Measurements from ENCODE around the gene SORCS2.

DNA sequence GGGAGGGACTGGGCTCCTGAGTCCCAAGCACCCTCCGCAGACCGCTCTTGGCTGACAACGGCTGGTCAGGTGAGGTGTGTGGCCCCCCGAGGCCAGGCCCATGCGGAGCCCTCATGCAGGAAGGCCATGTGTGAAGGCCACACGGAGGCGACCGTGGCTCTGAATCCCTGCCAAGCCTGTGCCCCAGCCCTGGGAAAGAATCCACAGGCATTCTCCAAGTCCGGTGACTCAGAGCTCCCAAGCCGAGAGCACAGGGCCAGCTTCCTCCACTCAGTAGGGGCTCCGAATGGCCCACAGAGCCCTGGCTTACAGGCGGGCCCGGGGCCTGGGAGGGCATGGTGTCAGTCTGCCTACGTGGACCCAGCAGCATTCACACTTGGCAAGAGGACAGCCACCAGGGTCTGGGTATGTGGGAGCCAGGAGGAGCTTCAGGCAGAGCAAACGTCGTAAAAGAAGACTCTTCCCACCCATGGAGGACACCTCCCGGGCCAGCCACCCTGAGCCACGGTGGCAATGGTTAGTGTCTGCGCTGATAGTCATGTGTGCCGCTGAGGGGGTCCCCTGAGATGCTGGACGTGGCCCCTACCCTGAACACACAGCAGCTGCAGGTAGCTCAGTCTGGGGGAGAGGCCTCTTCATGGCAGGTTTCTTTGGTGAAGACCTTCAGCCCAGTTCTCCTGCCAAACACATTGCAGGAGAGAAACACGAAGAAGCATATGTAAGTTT lies 136.7 kb downstream of the SORCS2 start:
- TF ChIP-seq, protein P1, sequence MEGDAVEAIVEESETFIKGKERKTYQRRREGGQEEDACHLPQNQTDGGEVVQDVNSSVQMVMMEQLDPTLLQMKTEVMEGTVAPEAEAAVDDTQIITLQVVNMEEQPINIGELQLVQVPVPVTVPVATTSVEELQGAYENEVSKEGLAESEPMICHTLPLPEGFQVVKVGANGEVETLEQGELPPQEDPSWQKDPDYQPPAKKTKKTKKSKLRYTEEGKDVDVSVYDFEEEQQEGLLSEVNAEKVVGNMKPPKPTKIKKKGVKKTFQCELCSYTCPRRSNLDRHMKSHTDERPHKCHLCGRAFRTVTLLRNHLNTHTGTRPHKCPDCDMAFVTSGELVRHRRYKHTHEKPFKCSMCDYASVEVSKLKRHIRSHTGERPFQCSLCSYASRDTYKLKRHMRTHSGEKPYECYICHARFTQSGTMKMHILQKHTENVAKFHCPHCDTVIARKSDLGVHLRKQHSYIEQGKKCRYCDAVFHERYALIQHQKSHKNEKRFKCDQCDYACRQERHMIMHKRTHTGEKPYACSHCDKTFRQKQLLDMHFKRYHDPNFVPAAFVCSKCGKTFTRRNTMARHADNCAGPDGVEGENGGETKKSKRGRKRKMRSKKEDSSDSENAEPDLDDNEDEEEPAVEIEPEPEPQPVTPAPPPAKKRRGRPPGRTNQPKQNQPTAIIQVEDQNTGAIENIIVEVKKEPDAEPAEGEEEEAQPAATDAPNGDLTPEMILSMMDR (IDR thresholded peaks at IDR 0.05; ENCODE audit: insufficient read depth, low read depth, low read length): no peak
- no peak for TF ChIP-seq EZH2 (IDR thresholded peaks at IDR 0.05; ENCODE audit: insufficient read depth, low read length)

All from astrocyte (in vitro differentiated cells and primary cell).